Activated CD8-positive, alpha-beta memory T cell treated with anti-CD3 and anti-CD28 coated beads for 48 hours (primary cell): Measurements from ENCODE around the gene RAB4A.

ENCODE experiments used
- DNase-seq, 3 experiments: peaks; one replicate each; pipeline ENCODE4 v3.0.0-alpha.2; 2020; ENCODE audit warnings: low read depth in 2 of 3, low spot score in 2 of 3

Gene RAB4A

GRCh38 chr1:229334269-229334668 lies 63.4 kb downstream of the RAB4A start:
- no peak for DNase-seq

- DNase-seq, result no peak
Measured at GRCh38 chr1:229334716-229335115, 63.8 kb downstream of the RAB4A start.

- no peak for DNase-seq
Measured at GRCh38 chr1:229336345-229336744, 65.4 kb downstream of the RAB4A start.

GRCh38 chr1:229339086-229339485 lies 68.2 kb downstream of the RAB4A start:
- no peak for DNase-seq

DNA sequence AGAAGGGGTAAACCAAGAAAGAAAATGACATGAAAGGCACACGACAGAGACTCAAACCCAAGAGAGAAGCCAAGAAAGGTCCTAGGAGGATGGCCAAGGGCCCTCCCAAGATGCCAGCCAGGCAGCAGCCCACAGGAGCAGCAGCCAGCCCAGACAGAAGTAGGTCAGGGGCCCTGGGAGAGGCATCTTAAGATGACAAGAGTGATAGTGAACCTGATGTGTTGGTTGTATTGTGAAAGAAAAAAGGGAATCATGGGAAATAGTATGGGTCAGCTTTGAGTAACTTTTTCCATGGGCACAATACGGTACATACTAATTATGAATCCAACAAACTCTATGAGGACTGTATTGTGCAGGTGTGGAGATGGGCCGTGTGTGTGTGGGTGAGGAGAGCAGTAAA lies 68.6 kb downstream of the RAB4A start:
- no peak for DNase-seq

- no peak for DNase-seq
Measured at GRCh38 chr1:229340496-229340895, 69.6 kb downstream of the RAB4A start.

GRCh38 chr1:229341774-229342655 lies 71.1 kb downstream of the RAB4A start:
- peak; percentile 49 to 62 (median 54) for DNase-seq

DNA sequence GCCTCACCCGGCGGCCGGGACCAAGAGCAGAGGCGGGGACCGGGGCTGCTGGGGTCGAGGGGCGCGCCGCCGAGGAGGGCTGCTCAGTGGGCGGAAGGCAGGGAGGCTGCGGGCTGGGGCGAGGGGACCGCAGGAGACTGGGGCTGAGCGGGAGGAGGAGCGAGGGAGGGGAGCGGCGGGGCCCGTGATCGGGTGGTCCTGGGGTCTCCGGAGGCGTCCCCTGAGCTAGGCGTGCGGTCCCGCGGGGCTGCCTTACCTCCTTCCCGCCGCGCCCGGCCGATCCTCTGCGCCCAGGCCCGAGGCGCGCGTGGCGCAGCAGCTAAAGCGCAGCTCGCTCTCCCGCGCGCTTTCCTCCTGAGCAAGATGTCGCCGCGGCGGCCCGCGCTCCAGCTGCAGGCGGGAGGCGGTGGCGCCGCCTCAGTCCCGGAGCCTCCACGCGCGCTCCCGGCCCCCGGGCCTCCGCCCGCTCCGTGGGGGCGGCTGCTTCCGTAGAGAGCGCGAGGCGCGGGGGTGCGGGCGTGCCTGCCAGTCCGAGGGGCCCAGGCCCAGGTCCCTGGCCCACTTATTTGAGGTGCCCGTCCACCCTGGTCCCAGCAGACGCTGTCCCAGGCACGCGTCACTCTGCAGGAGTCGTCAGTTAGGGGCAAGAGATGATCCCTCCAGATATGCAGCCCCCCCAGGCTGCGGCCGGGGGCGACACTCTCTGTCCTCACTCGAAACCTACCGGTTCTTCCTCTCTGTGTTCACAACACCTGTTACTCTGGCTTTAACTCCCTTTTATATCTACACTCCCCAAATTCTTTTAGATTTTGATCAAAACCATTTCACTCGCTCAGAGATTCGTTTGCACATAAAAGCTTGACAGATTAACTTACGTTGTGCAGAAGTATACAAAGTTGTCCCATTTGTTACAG lies 72.0 kb downstream of the RAB4A start, which contains the start of gene CCSAP:
TSS of gene CCSAP (minus strand) at position 392 of the 914 bp plus-strand sequence. CDS start 582 bp downstream, outside the sequence.
- DNase-seq, result peak in 2 of 3 experiments; percentile 22 to 23

DNA sequence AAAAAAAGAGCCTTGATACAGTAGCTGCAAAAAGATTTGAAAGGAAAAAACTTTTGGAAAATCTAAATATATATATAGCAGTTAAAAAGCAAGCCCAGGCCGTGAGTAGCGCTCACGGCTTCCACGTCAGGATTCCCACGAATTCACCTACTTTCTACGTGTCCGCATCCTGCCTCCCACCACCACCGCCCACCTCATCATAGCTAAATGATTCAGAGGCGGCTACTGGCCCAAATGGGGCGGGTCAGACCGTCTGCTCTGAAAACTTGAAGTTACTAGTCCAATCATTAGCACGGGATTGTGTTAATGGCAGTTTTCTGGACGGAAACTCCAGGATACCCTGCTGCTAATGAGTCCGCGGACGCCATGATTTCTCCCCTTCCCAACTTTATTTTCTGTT lies 73.2 kb downstream of the RAB4A start:
- DNase-seq, result no peak

DNA sequence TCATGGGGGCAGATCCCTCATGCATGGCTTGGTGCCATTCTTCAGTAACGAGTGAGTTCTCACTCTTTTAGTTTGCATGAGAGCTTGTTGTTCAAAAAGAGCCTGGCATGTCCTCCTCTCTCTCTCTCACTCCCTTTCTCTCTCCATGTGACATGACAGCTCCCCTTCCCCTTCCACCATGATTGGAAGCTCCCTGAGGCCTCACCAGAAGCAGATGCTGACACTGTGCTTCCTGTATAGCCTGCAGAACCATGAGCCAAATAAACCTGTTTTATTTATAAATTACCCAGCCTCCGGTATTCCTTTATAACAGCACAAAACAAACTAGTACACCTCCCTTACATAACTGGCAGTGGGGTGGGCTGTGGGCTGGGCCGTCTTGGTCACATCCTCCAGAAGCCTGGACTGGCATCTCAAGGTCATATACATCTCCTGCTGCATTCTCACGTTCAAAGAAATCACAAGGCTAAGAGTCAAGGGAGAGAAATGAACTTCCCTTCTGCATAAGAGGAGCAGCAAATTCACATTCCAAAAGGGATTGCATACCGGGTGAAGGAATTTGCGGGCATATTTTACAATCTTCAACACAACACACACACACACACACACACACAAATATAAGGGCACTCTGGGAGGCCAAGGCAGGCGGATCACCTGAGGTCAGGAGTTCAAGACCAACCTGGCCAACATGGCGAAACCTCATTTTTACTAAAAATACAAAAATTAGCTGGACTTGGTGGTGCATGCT lies 74.2 kb downstream of the RAB4A start:
- no peak for DNase-seq

GRCh38 chr1:229347528-229347927 lies 76.6 kb downstream of the RAB4A start:
- no peak for DNase-seq

GRCh38 chr1:229349463-229350385 lies 78.8 kb downstream of the RAB4A start:
- DNase-seq, result no peak

DNA sequence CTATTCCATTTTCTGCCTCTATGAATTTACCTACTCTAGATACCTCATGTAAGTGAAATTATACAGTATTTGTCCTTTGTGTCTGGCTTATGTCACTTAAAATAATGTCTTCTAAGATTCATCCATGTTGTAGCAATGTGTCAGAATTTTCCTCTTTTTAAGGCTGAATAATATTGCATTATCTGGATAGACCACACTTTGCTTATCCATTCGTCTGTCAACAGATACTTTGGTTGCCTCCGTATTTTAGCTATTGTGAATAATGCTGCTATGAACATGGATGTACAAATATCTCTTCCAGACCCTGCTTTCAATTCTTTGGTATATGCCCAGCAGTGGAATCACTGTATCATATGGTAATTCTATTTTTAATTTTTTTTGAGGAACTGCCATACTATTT lies 82.1 kb downstream of the RAB4A start:
- no peak for DNase-seq

- DNase-seq, result no peak
Measured at GRCh38 chr1:229354226-229354625, 83.3 kb downstream of the RAB4A start.
